CD4-positive, alpha-beta T cell treated with Interferon alpha-2 for 1 hour (primary cell): Measurements from ENCODE around the gene FAM83C.
"Not testable (repeated sequence)": the region's sequence is repeated elsewhere in the genome, so short reads cannot be mapped to it uniquely, and the experiment has no call there.

Experiments
- DNase-seq, 2 donors: peaks; one replicate each; pipeline ENCODE4 v3.0.0-alpha.2; 2020 to 2022

FAM83C gene

DNA sequence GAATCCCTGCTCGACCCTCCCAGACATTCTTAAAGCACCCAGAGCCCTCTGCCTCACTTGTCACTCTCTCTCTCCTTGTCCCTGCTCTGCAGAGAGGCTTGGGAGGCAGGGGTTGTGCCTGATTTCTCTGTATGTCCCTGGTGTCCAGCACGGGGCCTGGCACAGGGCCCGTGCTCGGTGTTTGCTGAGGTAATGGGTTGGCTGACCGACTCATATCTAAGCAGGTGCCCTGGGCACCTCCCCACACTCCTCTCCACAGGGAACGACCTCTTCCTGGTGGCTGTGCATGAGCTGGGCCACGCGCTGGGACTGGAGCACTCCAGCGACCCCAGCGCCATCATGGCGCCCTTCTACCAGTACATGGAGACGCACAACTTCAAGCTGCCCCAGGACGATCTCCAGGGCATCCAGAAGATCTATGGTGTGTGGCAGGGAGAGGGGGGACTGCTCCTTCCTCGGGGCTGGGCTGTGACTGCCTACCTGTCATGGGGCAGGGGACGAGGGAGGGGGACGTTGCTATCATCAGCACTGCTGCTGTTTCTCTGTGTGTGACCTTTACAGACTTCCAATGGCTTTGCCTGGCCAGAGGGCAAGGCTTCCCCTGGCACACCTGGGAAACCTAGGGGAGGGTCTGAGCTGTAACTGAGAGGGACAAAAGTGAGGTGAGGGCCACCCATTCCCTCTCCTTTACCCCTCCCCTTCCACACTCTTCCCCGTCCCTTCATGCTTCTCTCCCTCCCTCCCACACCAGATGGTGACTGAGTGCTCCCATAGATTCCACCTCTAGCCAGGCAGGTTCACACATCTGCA lies 28.5 kb downstream of the FAM83C start:
- no peak for DNase-seq

GRCh38 chr20:35262731-35263531 lies 29.3 kb downstream of the FAM83C start:
- not testable (repeated sequence) for DNase-seq

GRCh38 chr20:35262321-35262720 lies 29.9 kb downstream of the FAM83C start:
- DNase-seq, result not testable (repeated sequence)

- no peak for DNase-seq
Observed at GRCh38 chr20:35260426-35260825, 31.8 kb downstream of the FAM83C start.

DNA sequence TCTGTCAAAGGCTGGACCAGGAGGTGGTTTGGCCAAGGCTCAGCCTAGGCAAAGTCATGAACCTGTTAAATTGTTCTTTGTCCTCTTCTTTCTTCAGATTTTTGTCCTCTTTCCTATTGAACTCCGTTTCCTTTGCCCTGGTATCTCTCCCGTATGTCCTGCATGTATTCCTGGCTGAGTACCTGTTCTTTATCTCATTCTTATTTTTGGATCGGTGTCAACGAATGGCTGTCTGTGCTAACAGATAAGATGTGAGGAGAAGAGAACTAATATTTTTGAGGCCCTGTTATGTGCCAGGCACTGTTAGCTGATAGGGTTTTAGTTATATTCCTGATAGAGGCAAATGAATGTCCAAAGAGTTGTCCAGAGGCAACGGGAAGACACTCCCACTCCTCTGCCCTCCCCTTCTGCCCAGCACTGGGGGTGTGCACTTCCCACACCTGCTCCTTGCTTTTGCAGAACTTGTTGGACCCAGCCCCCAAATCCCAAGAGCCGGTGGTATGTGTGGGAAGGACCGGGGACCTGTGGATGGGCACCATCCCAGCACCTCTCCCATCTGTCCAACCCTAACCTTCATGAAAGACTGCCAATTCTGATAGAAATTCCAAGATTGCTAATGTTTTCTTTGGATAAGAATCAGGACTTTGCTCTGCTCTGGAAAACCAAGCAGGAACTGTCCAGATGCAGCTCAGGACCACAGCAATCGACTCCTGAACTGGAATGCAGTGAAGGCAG lies 34.9 kb downstream of the FAM83C start:
- no peak for DNase-seq

DNA sequence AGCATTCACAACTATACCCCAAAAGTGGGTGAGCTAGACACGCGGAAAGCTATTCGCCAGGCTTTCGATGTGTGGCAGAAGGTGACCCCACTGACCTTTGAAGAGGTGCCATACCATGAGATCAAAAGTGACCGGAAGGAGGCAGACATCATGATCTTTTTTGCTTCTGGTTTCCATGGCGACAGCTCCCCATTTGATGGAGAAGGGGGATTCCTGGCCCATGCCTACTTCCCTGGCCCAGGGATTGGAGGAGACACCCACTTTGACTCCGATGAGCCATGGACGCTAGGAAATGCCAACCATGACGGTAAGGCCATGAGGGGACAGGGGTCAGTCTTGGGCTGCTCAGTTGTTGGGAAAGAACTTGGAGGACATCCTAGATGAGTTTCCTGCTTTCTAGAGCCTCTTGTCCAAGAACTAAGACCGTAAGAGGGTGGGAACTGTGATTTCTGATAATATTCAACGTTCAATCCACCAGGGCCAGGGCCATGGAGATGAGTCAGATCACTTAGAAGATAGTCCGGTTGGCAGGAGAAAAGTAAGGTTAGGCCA lies 37.7 kb downstream of the FAM83C start:
- no peak for DNase-seq

GRCh38 chr20:35253010-35253409 lies 39.2 kb downstream of the FAM83C start:
- no peak for DNase-seq

GRCh38 chr20:35252598-35252997 lies 39.6 kb downstream of the FAM83C start:
- not testable (repeated sequence) for DNase-seq

GRCh38 chr20:35252037-35252461 lies 40.2 kb downstream of the FAM83C start:
- DNase-seq, result peak; percentile 24 to 59

DNA sequence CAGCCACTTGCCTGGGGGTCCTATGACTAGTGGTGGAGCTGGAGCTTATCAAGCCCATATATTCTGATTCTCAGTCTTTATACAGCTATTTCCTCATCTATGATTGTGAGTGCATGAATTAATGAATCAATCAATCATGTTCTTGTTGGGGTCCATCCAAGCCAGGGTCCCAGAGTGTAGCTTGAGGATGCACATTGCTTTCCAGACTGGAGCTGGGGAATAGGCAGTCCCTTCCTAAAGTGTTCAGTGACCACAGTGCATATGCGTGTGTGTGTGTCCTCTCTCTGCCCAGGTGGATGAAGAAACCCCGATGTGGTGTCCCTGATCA lies 40.6 kb downstream of the FAM83C start:
- no peak for DNase-seq

DNA sequence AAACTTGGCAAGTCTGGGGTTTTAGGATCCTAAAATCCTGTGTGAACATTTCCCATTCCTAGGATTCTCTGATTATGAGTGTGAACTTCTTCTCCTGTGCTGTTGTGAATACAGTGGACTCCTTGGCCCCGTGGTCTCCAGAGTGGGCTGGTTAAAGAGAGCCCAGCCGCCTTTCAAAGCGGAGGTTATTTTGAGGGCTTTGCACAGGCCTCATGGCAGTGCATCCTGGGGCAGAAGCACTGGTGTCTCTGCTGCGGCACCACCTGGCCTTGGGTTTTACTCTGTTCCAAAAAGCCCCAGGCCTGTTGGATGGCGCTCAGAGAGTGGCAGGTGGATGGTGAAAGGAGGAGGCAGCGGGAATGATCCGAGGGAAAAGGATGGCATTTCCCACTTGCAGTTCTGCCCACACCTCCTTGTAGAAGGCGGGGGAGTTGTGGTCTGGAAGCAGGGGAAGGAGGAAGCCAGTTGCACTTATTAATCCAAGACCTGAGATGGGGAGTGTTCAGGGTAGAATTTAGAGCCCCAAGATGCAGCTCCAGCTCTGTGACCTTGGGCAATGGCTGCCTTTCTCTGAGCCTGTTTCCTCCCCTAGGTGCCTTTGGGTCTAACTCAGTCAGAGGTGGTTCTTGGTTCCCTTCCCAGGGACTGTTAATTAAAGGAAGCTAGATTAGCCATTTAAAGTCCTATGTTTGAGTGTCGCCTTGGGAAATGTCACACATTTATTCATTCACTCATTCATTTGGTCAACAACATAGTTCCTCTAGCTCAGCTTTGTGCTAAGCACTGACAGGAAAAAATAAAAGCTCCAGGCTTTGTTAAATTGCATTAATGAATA lies 43.4 kb downstream of the FAM83C start:
- DNase-seq, result no peak

GRCh38 chr20:35246723-35247122 lies 45.5 kb downstream of the FAM83C start:
- no peak for DNase-seq

DNA sequence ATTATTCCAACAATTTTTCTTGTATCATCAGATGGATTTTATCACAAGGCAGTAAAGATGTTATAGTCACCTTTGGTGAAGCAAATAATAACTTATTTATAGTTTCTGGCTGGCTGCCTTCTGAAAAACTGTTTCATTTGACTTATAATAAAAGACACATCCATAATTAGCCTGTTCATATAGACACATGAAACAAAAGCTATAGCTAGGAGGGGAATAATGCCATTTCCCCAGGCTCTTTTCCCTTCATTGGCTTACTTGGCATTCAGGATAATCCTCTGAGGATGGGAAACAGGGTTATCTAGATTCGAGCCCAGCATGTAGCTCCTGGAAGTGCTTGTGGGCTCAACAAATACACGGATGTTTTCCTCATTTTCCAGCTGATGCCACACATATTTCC lies 48.2 kb downstream of the FAM83C start:
- DNase-seq, result no peak

GRCh38 chr20:35243317-35243716 lies 48.9 kb downstream of the FAM83C start:
- no peak for DNase-seq

DNA sequence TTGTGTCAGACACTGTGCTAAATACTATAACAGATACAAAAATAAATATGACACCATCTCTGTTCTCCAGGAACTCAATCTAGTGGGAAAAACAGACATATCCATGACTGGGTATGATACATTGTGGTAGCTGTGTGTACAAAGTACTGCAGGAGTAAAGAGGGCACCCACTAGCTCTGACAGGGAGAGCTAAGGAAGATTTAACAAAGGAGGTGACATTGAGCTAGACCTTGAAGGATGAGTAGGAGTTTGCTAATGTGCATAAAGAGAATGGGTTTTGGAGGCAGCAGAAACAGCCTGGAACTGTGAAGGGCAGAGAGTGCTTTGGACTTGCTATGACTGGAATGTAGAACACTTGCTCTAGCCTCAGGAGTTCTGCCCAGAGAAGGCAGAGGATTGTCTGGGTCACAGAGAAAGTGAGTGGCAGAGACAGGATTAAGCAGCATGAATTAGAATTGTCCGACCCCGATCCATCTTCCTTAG lies 51.4 kb downstream of the FAM83C start:
- no peak for DNase-seq

GRCh38 chr20:35240083-35240810 lies 52.0 kb downstream of the FAM83C start:
- no peak for DNase-seq

GRCh38 chr20:35238735-35239134 lies 53.5 kb downstream of the FAM83C start:
- DNase-seq, result no peak

DNA sequence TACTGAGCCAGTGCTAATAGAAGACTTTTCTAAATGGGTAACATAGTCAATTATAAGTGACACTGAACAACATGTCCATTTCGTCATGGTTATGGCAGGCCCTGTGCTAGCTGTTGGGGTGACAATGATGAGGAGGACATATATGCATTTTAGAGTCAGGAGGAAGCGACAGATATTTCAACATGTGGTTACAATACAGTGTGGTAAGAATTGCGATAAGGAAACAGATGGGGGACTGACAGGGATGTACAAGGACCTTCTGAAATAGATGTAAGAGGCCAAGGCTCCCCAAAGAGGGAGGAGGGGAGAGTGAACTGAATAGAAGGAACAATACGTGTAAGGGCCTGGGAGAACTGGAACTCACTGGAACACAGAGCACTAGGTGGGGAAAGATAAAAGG lies 54.1 kb downstream of the FAM83C start:
- no peak for DNase-seq

DNA sequence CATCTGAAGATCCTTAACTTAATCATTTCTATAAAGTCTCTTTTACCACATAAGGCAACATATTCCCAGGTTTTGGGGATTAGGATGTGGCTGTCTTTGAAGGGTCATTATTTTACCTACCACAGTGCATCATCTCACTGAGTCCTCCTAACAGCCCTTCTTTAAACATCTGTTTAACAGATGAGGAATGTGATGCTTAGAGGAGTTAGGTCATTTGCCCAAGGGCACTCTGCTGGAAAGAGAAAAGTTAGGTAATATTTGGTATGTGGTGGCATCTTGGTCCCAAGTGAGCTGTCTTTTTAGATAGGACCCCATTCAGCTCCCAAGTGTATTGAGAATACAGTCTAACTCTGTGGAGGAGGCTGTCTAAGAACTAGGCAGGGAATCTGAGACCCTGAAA lies 54.7 kb downstream of the FAM83C start:
- no peak for DNase-seq

GRCh38 chr20:35235881-35236280 lies 56.3 kb downstream of the FAM83C start:
- no peak for DNase-seq
